H54 (cell line): ENCODE data around the gene CORO2B.

ENCODE experiments used
- DNase-seq: peaks from one replicate; pipeline ENCODE4 v3.0.0; 2011; ENCODE audit warnings: low spot score, mixed read lengths; ENCODE audit not compliant: insufficient read length
- FAIRE-seq: peaks from 3 replicates; lab custom pipeline; 2011; peaks lifted over from hg19 to GRCh38; lab: Jason Lieb, UNC
- POLR2A ChIP-seq: IDR thresholded peaks from 2 replicates; pipeline ENCODE4 v1.6.1; 2011; ENCODE audit warnings: low read depth, mild to moderate bottlenecking, low read length

CORO2B gene

DNA sequence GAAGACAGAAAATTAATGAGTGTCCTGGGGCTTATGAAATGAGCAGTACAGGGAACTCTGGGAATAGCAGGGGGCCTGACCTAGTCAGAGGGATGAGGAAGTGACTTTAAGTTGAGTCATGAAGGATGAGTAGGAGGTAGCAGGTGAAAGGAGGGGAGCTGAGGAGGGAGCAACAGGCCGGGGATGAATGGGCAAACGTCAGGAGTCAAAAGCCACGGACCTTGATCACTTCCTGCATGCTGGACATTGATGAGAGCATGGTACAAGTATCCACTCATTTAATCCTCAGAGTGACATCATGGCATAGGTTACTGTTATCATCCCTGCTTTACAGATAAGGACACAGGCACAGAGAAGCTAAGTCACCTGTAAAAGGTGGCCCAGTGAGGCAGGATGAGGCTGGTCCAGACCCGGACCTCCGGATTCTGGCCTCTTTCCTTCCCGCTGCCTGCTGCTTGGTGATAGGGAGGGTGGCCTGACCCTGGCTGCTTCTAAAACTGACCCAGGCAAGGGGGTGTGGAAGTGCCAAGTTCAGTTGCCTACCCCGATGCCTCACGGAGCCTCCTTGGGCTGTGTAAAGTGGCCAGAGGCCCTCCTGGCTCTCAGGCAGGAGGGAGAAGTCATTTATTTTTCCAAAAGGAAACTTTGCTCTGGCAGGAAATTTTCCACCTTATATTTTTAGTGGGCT is 7.6 kb downstream of the CORO2B start:
- FAIRE-seq (peak; percentile 74), DNase-seq (peak; percentile 66)
- no peak for TF ChIP-seq POLR2A

DNA sequence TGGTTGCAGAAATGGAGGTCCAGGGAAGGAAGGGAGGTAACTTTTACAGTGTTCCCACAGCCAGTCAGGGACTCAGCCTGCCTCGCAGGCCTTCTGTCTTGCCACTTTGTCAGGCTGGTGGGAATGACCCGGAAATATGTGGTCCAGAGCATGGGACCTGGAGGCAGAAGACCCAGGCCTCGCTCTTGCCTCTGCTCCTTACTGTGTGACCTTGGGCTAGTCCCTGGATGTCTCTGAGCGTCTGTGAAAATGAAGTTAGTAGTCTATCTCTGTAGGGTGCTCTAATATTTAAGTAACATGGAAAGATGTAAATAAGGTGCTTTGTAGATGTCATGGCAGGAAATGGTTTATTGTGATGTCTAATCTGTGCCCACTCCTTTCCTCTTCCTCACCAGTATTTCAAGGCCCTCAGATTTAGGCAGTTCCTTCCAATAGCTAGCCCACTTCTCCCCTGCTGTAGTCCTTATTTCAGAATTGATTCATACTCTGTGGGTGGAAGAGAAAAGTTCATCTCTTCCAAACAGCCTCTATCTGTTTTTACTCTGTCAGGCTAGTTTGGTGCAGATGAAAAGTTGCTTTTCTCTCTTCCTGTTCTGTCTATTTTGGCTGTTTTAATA is 9.1 kb downstream of the CORO2B start:
- FAIRE-seq (no peak), DNase-seq (no peak)
- no peak for TF ChIP-seq POLR2A

DNA sequence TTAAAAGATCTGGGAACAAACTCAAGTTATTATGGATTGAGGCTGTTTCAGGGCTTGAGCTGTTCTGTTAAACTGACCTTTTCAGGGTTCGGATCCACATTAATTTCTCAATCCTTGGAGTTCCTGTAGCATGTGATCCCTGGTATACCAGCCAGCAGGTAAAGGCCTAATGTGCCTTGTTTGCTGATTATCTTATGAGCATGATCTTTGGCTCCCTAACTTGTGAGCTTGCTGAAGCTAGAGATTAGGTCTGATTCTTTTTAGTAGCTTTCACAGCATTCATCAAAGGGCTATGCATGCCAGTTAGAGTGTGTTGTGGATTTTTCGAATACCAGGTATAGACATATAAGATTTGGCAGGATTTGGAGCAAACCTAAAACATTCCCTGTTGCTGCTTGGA is 10.3 kb downstream of the CORO2B start:
- no peak for FAIRE-seq
- TF ChIP-seq POLR2A, result no peak
- no peak for DNase-seq

DNA sequence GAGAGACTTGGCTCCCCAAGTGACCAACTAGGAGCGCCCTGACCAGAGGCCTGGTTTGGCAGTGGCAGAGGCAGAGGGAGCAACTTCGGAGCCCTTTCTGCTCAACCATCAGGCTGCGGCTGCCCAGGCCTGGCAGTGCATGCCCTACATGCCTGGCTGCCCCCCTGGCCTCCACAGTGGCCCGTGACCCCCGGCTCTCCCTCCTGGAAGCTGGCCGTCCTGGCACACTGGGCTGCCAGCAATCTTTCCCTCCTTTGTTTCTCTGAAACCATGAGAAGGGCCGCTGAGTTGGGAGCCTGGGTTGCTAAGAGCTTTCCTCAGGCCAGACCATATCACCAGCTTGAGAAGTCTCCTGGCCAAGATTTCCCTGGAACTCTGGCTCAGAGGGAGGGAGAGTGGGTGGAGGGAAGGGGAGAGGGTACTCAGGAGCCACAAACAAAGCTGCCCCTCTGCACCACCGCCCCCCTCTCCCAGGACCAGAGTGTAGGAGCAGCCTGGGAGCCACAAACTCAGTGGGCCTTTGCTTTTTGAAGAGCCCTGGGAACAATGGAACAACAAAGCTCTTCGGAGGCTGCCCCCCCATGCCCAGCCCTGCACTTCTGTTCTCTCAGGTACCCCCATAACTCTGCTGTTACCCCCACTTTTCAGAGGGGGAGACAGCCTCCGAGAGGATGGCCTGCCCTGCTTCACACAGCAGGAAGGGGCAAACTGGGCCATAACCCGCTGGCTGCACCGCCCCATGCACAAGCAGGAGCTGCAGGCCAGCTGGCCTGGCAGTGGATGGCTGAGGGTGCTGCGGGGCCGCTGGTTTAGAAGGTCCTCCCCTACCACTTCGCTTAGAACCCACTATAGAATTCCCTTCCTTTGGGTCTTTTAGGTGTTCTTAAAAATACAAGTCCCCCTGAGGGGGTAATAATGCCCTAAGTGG is 11.3 kb downstream of the CORO2B start:
- no peak for FAIRE-seq
- DNase-seq, result no peak
- no peak for TF ChIP-seq POLR2A

DNA sequence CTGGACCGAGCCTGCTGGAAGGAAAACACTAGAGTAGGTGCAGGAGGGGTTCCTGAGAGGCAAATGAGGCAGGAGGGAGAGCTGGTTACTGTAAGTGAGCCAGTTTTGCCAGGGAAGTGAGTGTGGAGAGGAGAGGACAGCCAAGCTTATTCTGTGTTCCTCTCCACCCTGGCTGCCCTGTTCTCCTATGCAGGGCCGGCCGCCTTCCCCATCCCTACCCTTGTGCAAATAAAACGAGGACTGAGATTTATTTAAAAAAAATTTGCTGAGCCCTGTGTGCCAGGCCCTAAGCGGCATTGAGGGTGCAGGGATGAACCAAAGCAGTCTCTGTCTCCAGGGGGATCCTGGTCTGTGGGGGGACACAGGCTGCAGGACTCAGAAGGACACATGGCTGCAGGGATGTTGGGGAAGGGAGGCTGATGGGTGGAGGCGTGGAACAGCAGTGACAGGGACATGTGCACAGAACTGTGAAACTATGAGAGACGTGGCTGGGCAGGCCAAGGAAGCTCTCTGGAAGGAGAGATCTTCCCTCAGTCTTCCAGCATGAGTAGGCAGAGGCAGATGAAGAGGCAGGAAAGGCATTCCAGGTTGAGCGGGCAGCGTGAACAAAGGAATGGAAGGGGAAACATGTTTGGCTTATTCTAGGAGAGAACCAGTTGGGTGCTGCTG is 12.1 kb downstream of the CORO2B start:
- no peak for TF ChIP-seq POLR2A
- no peak for DNase-seq
- no peak for FAIRE-seq

DNA sequence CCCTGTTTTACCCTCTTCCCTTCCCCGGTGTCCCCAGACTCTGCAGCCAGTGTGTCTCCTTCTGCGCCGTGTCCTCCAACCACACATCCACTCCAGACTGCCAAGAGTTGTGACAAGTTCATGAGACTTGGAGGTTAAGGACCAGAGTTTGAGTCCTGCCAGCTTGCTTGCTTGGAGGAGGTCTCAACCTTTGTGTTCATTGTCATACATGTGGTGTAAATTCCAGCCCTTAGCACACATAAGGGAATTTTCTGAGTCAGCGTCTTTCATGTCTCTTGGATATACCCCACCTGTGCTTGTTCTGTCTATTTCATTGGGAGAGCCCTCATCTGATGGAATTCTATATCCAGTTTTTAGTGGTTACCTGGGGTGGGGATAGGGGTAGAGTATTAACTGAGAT is 13.3 kb downstream of the CORO2B start:
- FAIRE-seq, result no peak
- TF ChIP-seq POLR2A, result no peak
- DNase-seq, result no peak

DNA sequence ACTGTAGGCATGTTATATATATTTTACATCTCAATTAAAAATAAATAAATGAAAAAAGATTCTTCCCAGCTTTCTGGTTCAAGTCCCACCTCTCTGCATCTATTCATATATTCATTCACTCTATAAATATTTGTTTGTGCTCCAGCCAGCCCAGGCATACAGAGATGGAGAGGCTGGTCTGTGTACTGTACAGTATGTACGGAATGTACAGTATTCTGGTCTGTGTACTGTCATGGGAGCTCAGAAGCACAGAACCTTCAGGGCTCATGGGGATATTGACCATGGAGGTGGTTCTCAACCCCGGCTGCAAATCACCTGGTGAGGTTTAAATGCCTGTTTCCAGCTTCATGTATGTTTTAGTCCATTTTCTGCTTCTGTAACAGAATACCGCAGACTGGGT is 13.8 kb downstream of the CORO2B start:
- DNase-seq, result no peak
- TF ChIP-seq POLR2A, result no peak
- no peak for FAIRE-seq

DNA sequence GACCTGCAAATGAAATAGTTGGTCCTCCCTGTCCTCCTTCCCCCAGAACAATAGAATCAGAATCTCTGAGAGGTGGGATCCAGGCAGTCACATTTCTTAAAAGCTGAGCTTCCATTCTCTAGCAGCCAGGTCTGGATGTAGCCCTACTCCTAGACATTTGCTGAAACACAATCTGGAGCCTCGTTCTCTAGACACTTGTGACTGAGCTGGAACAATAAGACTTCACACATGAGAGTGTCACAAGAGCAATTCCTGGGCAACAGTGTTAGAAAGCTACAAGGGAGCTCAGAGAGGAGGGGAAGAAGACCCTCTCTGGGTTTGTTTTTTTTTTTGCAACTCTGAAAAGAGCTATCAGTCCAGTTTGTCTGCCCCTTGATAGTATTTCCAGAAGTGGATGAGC is 14.5 kb downstream of the CORO2B start:
- TF ChIP-seq POLR2A, result no peak
- no peak for FAIRE-seq
- DNase-seq, result no peak

DNA sequence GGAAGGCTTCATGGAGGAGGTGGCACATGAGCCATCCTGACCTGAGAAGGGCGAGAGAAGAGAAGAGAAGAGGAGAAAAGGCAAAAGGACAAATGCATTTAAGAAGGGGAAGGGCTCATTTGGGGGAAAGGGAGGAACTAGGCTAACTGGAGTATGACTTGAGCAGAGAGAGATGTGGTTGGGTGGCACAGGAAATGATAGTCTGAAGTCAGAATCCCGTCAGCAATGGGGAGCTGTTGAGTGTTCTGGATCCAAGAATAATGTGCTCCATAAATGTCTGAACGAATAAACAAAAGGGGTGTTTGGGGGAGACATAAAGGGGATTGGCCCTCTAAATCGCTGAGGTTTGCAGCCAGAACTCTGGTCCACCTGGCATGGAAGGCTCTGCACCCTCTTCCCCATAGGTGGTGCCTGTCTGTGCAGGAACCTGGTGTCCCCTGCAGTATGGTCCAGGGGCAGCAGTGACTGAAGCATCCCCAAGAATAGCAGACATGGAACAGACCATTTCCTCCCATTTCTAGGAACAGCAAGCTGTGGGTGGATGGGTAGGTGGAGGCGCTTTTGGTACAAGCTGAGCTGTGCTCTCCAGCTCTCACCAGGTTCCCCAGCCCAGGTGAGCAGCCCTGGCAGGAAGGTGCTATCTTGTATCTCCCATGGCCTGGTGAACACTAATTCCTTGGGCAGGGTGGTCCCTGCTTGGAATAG is 15.2 kb downstream of the CORO2B start:
- FAIRE-seq (no peak), DNase-seq (no peak)
- no peak for TF ChIP-seq POLR2A

DNA sequence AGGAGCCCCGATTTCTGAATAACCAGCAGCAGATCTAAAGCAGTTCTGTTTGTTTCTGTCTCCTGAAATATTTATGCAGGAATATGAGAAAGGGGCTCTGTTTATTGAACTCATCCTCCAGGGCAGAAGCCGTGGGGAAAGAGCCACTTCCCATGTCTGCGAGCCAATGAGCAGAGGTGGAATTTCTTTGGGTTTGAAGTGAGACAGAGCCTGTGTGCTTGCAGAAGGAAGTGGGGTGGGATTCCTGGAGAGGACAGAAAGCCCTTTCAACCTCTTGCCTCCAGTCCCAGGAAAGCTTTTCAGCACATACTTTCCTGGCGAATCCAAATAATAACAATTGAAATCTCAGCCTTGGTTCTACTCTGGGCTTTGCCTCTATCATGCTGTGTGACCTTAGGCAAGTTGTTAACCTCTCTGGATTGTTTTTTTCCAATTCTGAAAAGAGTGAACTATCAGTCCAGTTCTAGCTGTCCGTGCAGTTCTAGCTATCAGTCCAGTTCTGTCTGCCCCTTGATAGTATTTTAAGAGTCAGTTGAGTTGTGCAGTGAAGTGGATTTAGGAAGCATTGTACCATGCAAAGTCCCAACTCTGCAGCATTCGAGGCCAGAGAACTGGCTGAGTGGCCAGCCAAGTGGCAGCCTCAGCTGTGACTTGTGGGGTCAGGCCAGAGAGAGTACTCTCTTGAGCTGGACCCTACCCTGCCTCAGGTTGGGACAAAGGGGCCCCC is 15.9 kb downstream of the CORO2B start:
- TF ChIP-seq POLR2A, result no peak
- DNase-seq, result no peak
- FAIRE-seq, result no peak

DNA sequence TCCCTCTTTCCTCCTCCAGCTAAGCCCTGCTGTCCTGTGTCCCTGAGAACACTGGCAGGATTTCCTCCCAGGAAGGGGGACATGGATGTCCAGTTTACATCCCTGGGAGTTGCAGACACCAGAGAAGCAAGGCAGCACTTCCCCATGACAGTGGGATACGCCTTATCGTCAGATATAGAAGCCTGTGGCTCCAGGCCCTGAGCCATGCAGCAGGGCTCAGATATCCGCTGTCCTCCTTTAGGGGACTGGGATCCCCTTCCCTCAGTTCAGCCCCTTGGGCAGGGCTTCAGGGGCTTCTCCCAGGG is 16.4 kb downstream of the CORO2B start:
- DNase-seq, result no peak
- no peak for TF ChIP-seq POLR2A
- no peak for FAIRE-seq

DNA sequence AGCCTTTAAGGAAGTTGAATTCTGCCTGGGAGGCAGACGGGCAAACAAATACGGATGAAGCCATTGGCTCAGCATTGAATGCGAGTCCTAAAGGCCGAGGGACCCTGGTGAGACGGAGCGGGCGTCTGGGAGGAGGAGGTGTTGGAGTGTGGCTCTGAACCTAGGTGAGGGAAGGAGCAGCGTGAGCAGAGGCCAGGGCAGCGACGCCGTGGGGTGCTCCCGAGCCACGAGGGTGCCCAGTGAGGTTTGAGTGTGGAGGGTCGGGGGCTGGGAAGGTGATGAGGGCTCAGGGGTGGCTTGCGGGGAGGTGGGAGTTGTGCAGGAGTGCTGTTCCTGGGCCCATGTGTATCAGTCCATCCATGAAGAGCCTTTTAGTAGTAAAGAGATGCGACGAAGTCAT is 17.0 kb downstream of the CORO2B start:
- DNase-seq, result no peak
- FAIRE-seq, result no peak
- TF ChIP-seq POLR2A, result no peak

DNA sequence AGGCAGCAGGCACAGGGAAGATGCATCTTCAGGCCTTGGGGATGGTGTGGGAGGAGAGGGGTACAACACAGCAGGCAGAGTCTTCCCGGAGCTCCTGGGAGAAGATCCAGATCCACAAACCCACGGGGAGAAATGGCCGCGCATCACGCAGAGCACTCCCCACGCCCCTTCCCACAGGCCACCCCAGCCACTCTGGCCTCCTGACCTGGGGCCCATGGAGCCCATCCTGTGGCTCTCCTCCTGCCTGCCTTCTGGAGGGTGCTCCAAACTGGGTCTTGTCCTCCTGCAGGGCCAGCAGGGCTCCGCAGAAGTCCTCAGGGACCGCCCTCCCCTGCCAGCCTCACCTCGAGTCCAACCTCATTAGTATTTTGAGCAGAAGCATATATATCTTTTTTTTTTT is 17.9 kb downstream of the CORO2B start:
- no peak for FAIRE-seq
- no peak for TF ChIP-seq POLR2A
- no peak for DNase-seq

DNA sequence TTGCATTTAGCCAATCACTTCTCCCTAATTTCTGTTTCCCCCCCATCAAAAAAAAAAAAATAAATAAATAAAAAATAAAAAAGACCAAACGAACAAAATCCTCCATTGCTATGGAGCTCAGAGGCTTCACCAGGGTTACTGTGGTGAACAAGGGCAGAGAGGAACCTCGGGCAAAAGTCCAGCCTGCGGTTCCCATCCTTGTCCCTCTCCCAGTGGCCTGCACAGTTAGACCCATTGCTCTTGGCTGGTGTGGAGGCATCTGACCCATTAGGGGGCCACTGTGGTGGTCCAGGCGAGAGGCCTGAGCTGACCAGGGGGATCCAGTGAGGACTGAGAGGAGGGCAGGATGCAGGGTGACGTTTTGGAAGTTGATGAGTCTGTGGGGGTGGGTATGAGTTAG is 18.8 kb downstream of the CORO2B start:
- FAIRE-seq (no peak), DNase-seq (no peak)
- TF ChIP-seq POLR2A, result no peak
